Measurements from ENCODE around the gene WDFY4. TPM values are rescaled to one million over a fixed set of nuclear protein-coding genes. Genes with fewer than 3 reads are reported as not detected.

WDFY4 gene
- polyA plus RNA-seq, 1 donor (not counting 4 experiments of a cell fraction or from before 2014, with no cell fraction given), result 0.04 TPM

DNA sequence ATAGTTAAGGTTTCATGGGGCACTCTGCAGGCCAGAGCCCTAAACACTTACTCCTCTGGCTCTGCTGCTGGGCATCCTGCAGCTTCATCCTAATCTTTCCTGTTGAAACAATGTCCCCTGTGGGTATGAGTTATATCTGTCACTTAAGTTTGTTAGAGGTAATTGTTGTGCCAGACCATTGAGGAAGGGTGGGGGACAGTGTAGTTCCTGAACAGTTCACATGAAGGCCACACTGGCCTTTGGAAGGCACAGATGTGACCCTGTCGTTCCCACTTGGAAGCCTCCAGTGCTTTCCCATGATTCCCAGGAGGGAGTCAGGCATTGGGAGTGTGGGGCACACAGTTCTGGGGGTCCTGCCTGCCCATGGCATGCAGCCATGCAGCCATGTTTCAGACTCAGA lies 65.3 kb downstream of the WDFY4 start:
- no peak for FAIRE-seq

GRCh38 chr10:48750991-48751390 lies 66.3 kb downstream of the WDFY4 start:
- Histone ChIP-seq H3K9me1 (ENCODE audit: control insufficient read depth, extremely low read depth, insufficient read depth, low read length) (no peaks in the 10 kb centered on the region), H3K27me3 (ENCODE audit: control insufficient read depth, extremely low read depth, insufficient read depth, low read length) (peaks cover 4% of the 10 kb centered on the region), H3K4me3 (ENCODE audit: control insufficient read depth in 2 of 3, extremely low read depth in 1 of 3, insufficient read depth in 2 of 3, low read depth in 1 of 3, low read length in 3 of 3) (no peak overlapping the region), H2AFZ (ENCODE audit: control insufficient read depth, low read length) (no peak overlapping the region), H3K4me2 (ENCODE audit: control insufficient read depth, extremely low read depth, insufficient read depth, low read depth, low read length) (no peak overlapping the region), H3K9me3 (ENCODE audit: control insufficient read depth, low read depth, low read length) (no peaks in the 10 kb centered on the region), H3K4me1 (ENCODE audit: control insufficient read depth, extremely low read depth, insufficient read depth, low read length) (no peaks in the 10 kb centered on the region), H3K79me2 (ENCODE audit: control insufficient read depth, insufficient read depth, low read length) (no peaks in the 10 kb centered on the region), H4K20me1 (ENCODE audit: control insufficient read depth, extremely low read depth, insufficient read depth, low read length) (no peaks in the 10 kb centered on the region), H3K9ac (ENCODE audit: control insufficient read depth, extremely low read depth, insufficient read depth, low read length) (no peak overlapping the region), H3K27ac (ENCODE audit: control insufficient read depth, insufficient read depth, low read length) (no peak overlapping the region), H3K36me3 (ENCODE audit: control insufficient read depth in 2 of 2, extremely low read depth in 1 of 2, insufficient read depth in 2 of 2, low read length in 2 of 2) (no peaks in the 10 kb centered on the region)
- DNase-seq (ENCODE audit: low read depth, low spot score), result no peak
- TF ChIP-seq EZH2 (IDR thresholded peaks at IDR 0.05; ENCODE audit: low read length), result no peak
- no peak for FAIRE-seq
- dilution Hi-C loops (cut with MboI; ENCODE audit: extremely low pct_ligation_motif_present, low sequenced_read_pairs), result no loop called here

More for the DNA sequence above, 65.3 kb downstream of the WDFY4 start:
- Histone ChIP-seq H3K27ac (ENCODE audit: control insufficient read depth, insufficient read depth, low read length) (no peak overlapping the region), H3K4me2 (ENCODE audit: control insufficient read depth, extremely low read depth, insufficient read depth, low read depth, low read length) (no peak overlapping the region), H3K36me3 (ENCODE audit: control insufficient read depth in 2 of 2, extremely low read depth in 1 of 2, insufficient read depth in 2 of 2, low read length in 2 of 2) (no peaks in the 10 kb centered on the region), H4K20me1 (ENCODE audit: control insufficient read depth, extremely low read depth, insufficient read depth, low read length) (no peaks in the 10 kb centered on the region), H3K79me2 (ENCODE audit: control insufficient read depth, insufficient read depth, low read length) (no peaks in the 10 kb centered on the region), H3K9ac (ENCODE audit: control insufficient read depth, extremely low read depth, insufficient read depth, low read length) (no peak overlapping the region), H3K4me1 (ENCODE audit: control insufficient read depth, extremely low read depth, insufficient read depth, low read length) (no peaks in the 10 kb centered on the region), H3K27me3 (ENCODE audit: control insufficient read depth, extremely low read depth, insufficient read depth, low read length) (peaks cover 4% of the 10 kb centered on the region), H3K4me3 (ENCODE audit: control insufficient read depth in 2 of 3, extremely low read depth in 1 of 3, insufficient read depth in 2 of 3, low read depth in 1 of 3, low read length in 3 of 3) (no peak overlapping the region), H3K9me1 (ENCODE audit: control insufficient read depth, extremely low read depth, insufficient read depth, low read length) (no peaks in the 10 kb centered on the region), H3K9me3 (ENCODE audit: control insufficient read depth, low read depth, low read length) (no peaks in the 10 kb centered on the region), H2AFZ (ENCODE audit: control insufficient read depth, low read length) (no peak overlapping the region)
- no peak for DNase-seq (ENCODE audit: low read depth, low spot score)
- TF ChIP-seq EZH2 (IDR thresholded peaks at IDR 0.05; ENCODE audit: low read length), result no peak
- dilution Hi-C loops (cut with MboI; ENCODE audit: extremely low pct_ligation_motif_present, low sequenced_read_pairs), result no loop called here

- Histone ChIP-seq H3K4me2 (ENCODE audit: control insufficient read depth, extremely low read depth, insufficient read depth, low read depth, low read length) (no peak overlapping the region), H3K9me3 (ENCODE audit: control insufficient read depth, low read depth, low read length) (no peaks in the 10 kb centered on the region), H3K4me1 (ENCODE audit: control insufficient read depth, extremely low read depth, insufficient read depth, low read length) (no peaks in the 10 kb centered on the region), H3K9ac (ENCODE audit: control insufficient read depth, extremely low read depth, insufficient read depth, low read length) (no peak overlapping the region), H3K27me3 (ENCODE audit: control insufficient read depth, extremely low read depth, insufficient read depth, low read length) (peaks cover 4% of the 10 kb centered on the region), H3K79me2 (ENCODE audit: control insufficient read depth, insufficient read depth, low read length) (no peaks in the 10 kb centered on the region), H4K20me1 (ENCODE audit: control insufficient read depth, extremely low read depth, insufficient read depth, low read length) (no peaks in the 10 kb centered on the region), H3K9me1 (ENCODE audit: control insufficient read depth, extremely low read depth, insufficient read depth, low read length) (no peaks in the 10 kb centered on the region), H3K4me3 (ENCODE audit: control insufficient read depth in 2 of 3, extremely low read depth in 1 of 3, insufficient read depth in 2 of 3, low read depth in 1 of 3, low read length in 3 of 3) (no peak overlapping the region), H3K36me3 (ENCODE audit: control insufficient read depth in 2 of 2, extremely low read depth in 1 of 2, insufficient read depth in 2 of 2, low read length in 2 of 2) (no peaks in the 10 kb centered on the region), H2AFZ (ENCODE audit: control insufficient read depth, low read length) (no peak overlapping the region), H3K27ac (ENCODE audit: control insufficient read depth, insufficient read depth, low read length) (no peak overlapping the region)
- no peak for FAIRE-seq
- dilution Hi-C loops (cut with MboI; ENCODE audit: extremely low pct_ligation_motif_present, low sequenced_read_pairs), result no loop called here
- DNase-seq (ENCODE audit: low read depth, low spot score), result no peak
- TF ChIP-seq EZH2 (IDR thresholded peaks at IDR 0.05; ENCODE audit: low read length) (no peak), CTCF (optimal IDR thresholded peaks at IDR 0.05 in 1 of 3, IDR thresholded peaks at IDR 0.05 in 1 of 3, conservative IDR thresholded peaks at IDR 0.05 in 1 of 3; ENCODE audit: extremely low read depth in 1 of 3, insufficient read depth in 2 of 3, low read length in 3 of 3) (no peak)
Measured at GRCh38 chr10:48751730-48752129, 67.1 kb downstream of the WDFY4 start.

Measured in keratinocyte (primary cell).